Progenitor cell of endocrine pancreas (in vitro differentiated cells): Measurements from ENCODE around the gene RAET1L. TPM values are rescaled to one million over a fixed set of nuclear protein-coding genes. Genes with fewer than 3 reads are reported as not detected.

Source experiments
- DNase-seq: peaks from one replicate; pipeline ENCODE4 v3.0.0; 2021; ENCODE audit warnings: low spot score; ENCODE audit not compliant: unreplicated experiment
- H3K27ac Mint-ChIP-seq: 2 replicates; pipeline ENCODE4 v1.8.0; 2021; ENCODE audit warnings: mild to moderate bottlenecking, moderate library complexity, mixed read lengths
- H3K27me3 Mint-ChIP-seq: 2 replicates; pipeline ENCODE4 v1.8.0; 2021; ENCODE audit warnings: mixed read lengths
- H3K36me3 Mint-ChIP-seq: 2 replicates; pipeline ENCODE4 v1.8.0; 2022; ENCODE audit warnings: mixed read lengths; ENCODE audit not compliant: insufficient read depth
- H3K4me1 Mint-ChIP-seq: 2 replicates; pipeline ENCODE4 v1.8.0; 2021; ENCODE audit warnings: low read depth, mixed read lengths
- H3K4me3 Mint-ChIP-seq: 2 replicates; pipeline ENCODE4 v1.8.0; 2021; ENCODE audit warnings: low read depth, mild to moderate bottlenecking, moderate library complexity, mixed read lengths
- H3K9me3 Mint-ChIP-seq: 2 replicates; pipeline ENCODE4 v1.8.0; 2021; ENCODE audit warnings: low read depth, mixed read lengths
- total RNA-seq: library from RNA; stranded (reverse); gene quantifications from 2 replicates; pipeline ENCODE4 v1.2.1, GENCODE V29; 2021
- TF ChIP-seq, protein P1 (sequence below): fragments of 200-600 bp; sonication (generic); IDR thresholded peaks from one replicate; pipeline ENCODE4 v1.5.0; 2021; ENCODE audit warnings: antibody characterized with exemption, mild to moderate bottlenecking; ENCODE audit not compliant: unreplicated experiment

The RAET1L gene
- total RNA-seq, 1 donor from 2014 or later: not detected

DNA sequence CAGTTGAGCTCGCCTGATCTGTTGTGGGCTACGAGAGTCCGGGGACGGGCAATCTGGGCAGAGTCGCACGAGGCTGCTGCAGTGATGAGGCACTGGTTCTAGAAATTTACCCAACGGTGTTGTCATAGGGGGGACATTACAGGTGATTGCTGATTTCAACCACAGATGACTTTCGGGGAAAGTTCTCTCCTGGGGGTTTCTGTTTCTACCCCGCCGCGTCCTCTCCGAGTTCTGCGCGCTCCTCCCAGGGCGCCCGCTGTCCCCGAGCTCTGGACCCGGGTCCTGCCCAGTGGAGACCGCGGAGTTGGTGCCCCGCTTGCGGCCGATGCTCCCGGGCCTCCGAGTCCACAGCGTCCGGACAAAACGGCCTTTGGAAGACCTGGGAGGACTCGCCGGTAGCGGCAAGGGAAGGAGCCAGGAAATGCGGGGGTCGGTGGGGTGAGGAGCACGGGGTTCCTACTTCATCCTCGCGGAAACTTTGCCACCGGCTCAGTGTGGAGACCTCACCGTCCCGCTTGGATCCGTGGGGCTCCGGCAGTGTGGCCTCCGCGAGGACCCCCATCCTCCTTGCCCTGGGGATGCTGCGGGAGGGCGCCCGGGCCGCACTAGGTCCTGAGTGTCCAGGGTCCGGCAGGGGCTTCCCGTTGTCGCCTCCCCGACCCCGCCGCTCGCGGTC, 12.3 kb upstream of the RAET1L start:
- TF ChIP-seq, protein P1, sequence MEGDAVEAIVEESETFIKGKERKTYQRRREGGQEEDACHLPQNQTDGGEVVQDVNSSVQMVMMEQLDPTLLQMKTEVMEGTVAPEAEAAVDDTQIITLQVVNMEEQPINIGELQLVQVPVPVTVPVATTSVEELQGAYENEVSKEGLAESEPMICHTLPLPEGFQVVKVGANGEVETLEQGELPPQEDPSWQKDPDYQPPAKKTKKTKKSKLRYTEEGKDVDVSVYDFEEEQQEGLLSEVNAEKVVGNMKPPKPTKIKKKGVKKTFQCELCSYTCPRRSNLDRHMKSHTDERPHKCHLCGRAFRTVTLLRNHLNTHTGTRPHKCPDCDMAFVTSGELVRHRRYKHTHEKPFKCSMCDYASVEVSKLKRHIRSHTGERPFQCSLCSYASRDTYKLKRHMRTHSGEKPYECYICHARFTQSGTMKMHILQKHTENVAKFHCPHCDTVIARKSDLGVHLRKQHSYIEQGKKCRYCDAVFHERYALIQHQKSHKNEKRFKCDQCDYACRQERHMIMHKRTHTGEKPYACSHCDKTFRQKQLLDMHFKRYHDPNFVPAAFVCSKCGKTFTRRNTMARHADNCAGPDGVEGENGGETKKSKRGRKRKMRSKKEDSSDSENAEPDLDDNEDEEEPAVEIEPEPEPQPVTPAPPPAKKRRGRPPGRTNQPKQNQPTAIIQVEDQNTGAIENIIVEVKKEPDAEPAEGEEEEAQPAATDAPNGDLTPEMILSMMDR: no peak
- peaks cover 5% of the 10 kb centered on the region for H3K4me1 Mint-ChIP-seq
- H3K27me3 Mint-ChIP-seq: peaks cover 100% of the 10 kb centered on the region
- no peaks in the 10 kb centered on the region for H3K9me3 Mint-ChIP-seq
- H3K36me3 Mint-ChIP-seq: no peaks in the 10 kb centered on the region
- peak overlapping the region; percentile 36 for H3K4me3 Mint-ChIP-seq
- no peak overlapping the region for H3K27ac Mint-ChIP-seq
- DNase-seq: no peak

DNA sequence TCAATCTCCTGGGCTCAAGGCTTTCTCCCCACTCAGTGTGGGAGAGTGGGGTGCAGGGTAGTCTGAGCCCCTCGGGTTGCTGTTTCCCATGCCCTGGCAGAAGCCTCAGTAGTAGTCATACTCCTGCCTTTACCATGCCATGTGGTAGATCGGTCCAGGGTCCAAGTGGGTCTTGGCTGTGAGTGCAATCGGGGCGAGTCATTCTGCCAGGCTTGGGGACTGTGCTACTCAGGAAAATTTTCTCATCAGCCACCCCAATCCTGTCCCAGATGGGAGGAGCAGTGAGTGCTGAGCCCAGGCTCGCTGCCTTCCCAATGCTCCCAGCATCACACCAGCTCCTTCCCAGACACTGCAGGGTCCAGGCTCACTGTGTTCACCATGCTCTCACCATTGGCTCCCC, 10.7 kb upstream of the RAET1L start:
- H3K4me3 Mint-ChIP-seq: no peak overlapping the region
- H3K9me3 Mint-ChIP-seq: no peaks in the 10 kb centered on the region
- peaks cover 5% of the 10 kb centered on the region for H3K4me1 Mint-ChIP-seq
- no peak overlapping the region for H3K27ac Mint-ChIP-seq
- no peaks in the 10 kb centered on the region for H3K36me3 Mint-ChIP-seq
- no peak for DNase-seq
- TF ChIP-seq, protein P1: no peak
- peaks cover 95% of the 10 kb centered on the region for H3K27me3 Mint-ChIP-seq

DNA sequence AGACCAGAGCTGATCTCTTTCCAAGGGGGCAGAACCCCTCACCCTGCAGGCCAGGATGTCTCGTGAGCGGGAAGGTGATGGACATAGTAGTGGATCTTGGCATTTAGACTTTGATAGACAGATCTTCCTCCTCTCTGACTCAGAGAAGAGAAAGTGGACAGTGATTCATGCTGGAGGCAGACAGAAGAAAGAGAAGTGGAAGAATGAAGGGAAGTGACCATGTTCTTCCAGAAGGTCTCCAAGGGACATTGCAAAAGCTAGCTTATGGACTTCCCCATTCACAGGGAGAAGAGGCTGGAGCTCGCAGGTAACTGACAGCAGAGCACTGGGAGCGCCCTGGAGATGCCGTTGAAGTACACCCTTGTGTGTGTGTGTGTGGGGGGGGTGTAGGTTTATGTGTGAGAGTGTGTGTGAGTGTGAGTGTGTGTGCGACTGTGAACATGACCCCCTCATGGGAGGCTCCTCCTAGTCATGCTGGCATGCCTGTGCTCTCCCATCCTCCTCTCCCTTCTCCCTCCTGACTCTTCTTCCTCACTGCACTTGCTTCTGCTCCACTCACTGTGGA, 8.0 kb upstream of the RAET1L start:
- peaks cover 3% of the 10 kb centered on the region for H3K4me1 Mint-ChIP-seq
- no peaks in the 10 kb centered on the region for H3K9me3 Mint-ChIP-seq
- no peak overlapping the region for H3K4me3 Mint-ChIP-seq
- TF ChIP-seq, protein P1: no peak
- H3K27me3 Mint-ChIP-seq: peaks cover 90% of the 10 kb centered on the region
- no peak for DNase-seq
- no peaks in the 10 kb centered on the region for H3K36me3 Mint-ChIP-seq
- H3K27ac Mint-ChIP-seq: no peak overlapping the region

DNA sequence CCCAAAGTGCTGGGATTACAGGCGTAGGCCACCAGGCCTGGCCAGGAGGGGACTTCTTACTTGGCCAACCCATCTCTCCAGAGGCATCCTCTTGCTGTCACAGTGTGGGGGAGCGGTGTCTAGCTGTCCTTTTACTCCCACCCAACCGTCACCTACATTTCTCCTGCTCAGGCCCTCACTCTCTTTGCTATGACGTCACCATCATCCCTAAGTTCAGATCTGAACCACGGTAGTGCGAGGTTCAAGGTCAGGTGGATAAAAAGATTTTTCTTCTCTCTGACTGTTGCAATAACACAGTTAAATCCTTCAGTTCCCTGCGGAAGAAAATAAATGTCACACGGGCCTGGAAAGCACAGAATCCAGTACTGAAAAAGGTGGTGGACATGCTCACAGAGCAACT, 7.3 kb upstream of the RAET1L start:
- TF ChIP-seq, protein P1: no peak
- H3K4me1 Mint-ChIP-seq: peaks cover 3% of the 10 kb centered on the region
- no peak overlapping the region for H3K27ac Mint-ChIP-seq
- no peaks in the 10 kb centered on the region for H3K9me3 Mint-ChIP-seq
- H3K4me3 Mint-ChIP-seq: no peak overlapping the region
- peaks cover 90% of the 10 kb centered on the region for H3K27me3 Mint-ChIP-seq
- no peaks in the 10 kb centered on the region for H3K36me3 Mint-ChIP-seq
- no peak for DNase-seq

DNA sequence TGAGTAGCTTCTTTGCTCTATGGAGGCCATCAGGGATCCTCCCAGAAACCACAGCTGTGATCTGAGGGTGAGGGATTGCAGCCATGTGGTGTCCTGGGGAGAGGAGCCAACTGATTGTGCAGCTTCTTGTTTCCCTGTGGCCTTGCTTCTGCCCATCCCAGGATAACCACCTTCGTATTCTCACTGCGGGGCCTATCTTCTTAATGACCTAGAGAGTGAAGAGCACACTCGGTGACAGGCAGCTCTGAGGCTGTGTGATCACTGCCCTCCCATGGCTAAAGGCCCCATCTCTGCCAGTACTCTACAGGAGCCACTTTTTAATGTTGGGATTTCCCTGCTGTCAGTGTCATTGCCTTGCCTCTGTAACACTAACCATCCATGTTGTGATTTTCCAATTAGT, 5.3 kb upstream of the RAET1L start:
- H3K9me3 Mint-ChIP-seq: no peaks in the 10 kb centered on the region
- H3K36me3 Mint-ChIP-seq: no peaks in the 10 kb centered on the region
- H3K4me1 Mint-ChIP-seq: no peaks in the 10 kb centered on the region
- DNase-seq: no peak
- H3K27ac Mint-ChIP-seq: no peak overlapping the region
- H3K27me3 Mint-ChIP-seq: peaks cover 82% of the 10 kb centered on the region
- H3K4me3 Mint-ChIP-seq: no peak overlapping the region
- TF ChIP-seq, protein P1: no peak
